ENCODE results near the gene PRICKLE2.

The PRICKLE2 gene

GRCh38 chr3:64257100-64257755 lies 32.0 kb upstream of the PRICKLE2 start:
- H3K27ac ChIP-seq (ENCODE audit: low read depth, low read length), result no peak overlapping the region
- H3K4me1 ChIP-seq (ENCODE audit: control insufficient read depth, low read length), result no peaks in the 10 kb centered on the region
- TF ChIP-seq EZH2phosphoT487 (IDR thresholded peaks at IDR 0.05; ENCODE audit: borderline replicate concordance, low read length), result no peak
- no peak for TF ChIP-seq CTCF (IDR thresholded peaks at IDR 0.05; ENCODE audit: low read depth, low read length, poor library complexity, severe bottlenecking)
- H3K27me3 ChIP-seq (ENCODE audit: control insufficient read depth, low read length), result no peaks in the 10 kb centered on the region
- no peaks in the 10 kb centered on the region for H3F3A ChIP-seq (ENCODE audit: control insufficient read depth, insufficient read depth)
- H3K36me3 ChIP-seq (ENCODE audit: control insufficient read depth, low read length), result no peaks in the 10 kb centered on the region
- H3K4me3 ChIP-seq (ENCODE audit: low read length), result no peak overlapping the region
- no peaks in the 10 kb centered on the region for H3K9me3 ChIP-seq (ENCODE audit: control insufficient read depth, insufficient read depth, low read length)
- H4K20me1 ChIP-seq (ENCODE audit: control insufficient read depth, insufficient read depth, low read depth, low read length), result no peaks in the 10 kb centered on the region
- no peaks in the 10 kb centered on the region for H3K9me2 ChIP-seq (replicated peaks; ENCODE audit: control insufficient read depth, low read length)
- H3K4me2 ChIP-seq (ENCODE audit: low read length), result no peak overlapping the region
- H3K79me2 ChIP-seq (ENCODE audit: control insufficient read depth, low read length), result no peaks in the 10 kb centered on the region

DNA sequence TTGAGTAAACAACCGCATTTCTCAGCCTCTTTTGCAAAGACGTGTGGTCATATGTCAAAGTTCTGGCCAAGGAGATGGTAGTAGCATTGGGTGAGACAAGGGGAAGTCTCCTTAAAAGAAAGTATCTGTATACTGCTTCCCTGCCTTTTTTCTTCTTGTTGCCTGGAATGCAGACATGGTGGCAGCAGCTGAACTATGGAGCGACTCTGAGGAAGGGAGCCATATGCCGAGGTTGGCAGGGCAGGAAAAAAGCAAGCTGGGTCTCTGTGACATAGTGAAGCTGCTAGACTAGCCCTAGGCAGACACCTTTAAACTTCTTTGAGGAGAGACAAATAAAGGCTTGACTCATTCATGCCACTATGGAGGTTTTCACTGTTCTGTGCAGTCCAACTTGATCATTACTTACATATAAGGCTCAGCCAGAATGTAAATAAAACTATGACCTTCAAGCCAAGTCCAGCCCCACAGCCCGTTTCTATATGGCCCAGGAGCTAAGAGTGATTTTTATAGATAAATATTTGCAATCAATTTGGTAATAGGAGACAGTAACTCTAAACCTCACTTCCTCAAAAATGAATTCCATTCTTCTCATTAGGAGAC lies 30.6 kb upstream of the PRICKLE2 start:
- Histone ChIP-seq H4K20me1 (ENCODE audit: control insufficient read depth, insufficient read depth, low read depth, low read length) (no peaks in the 10 kb centered on the region), H3K79me2 (ENCODE audit: control insufficient read depth, low read length) (no peaks in the 10 kb centered on the region), H3K4me3 (ENCODE audit: low read length) (no peak overlapping the region), H3K9me2 (replicated peaks; ENCODE audit: control insufficient read depth, low read length) (no peaks in the 10 kb centered on the region), H3K36me3 (ENCODE audit: control insufficient read depth, low read length) (no peaks in the 10 kb centered on the region), H3K9me3 (ENCODE audit: control insufficient read depth, insufficient read depth, low read length) (no peaks in the 10 kb centered on the region), H3K4me2 (ENCODE audit: low read length) (no peak overlapping the region), H3F3A (ENCODE audit: control insufficient read depth, insufficient read depth) (no peaks in the 10 kb centered on the region), H3K4me1 (ENCODE audit: control insufficient read depth, low read length) (no peaks in the 10 kb centered on the region), H3K27me3 (ENCODE audit: control insufficient read depth, low read length) (no peaks in the 10 kb centered on the region), H3K27ac (ENCODE audit: low read depth, low read length) (no peak overlapping the region)
- TF ChIP-seq EZH2phosphoT487 (IDR thresholded peaks at IDR 0.05; ENCODE audit: borderline replicate concordance, low read length), result no peak
- TF ChIP-seq CTCF (IDR thresholded peaks at IDR 0.05; ENCODE audit: low read depth, low read length, poor library complexity, severe bottlenecking), result no peak

GRCh38 chr3:64254443-64254842 lies 29.2 kb upstream of the PRICKLE2 start:
- Histone ChIP-seq H3K27ac (ENCODE audit: low read depth, low read length) (no peak overlapping the region), H4K20me1 (ENCODE audit: control insufficient read depth, insufficient read depth, low read depth, low read length) (no peaks in the 10 kb centered on the region), H3K9me3 (ENCODE audit: control insufficient read depth, insufficient read depth, low read length) (no peaks in the 10 kb centered on the region), H3K4me2 (ENCODE audit: low read length) (no peak overlapping the region), H3K4me3 (ENCODE audit: low read length) (no peak overlapping the region), H3F3A (ENCODE audit: control insufficient read depth, insufficient read depth) (no peaks in the 10 kb centered on the region), H3K36me3 (ENCODE audit: control insufficient read depth, low read length) (no peaks in the 10 kb centered on the region), H3K79me2 (ENCODE audit: control insufficient read depth, low read length) (no peaks in the 10 kb centered on the region), H3K27me3 (ENCODE audit: control insufficient read depth, low read length) (no peaks in the 10 kb centered on the region), H3K9me2 (replicated peaks; ENCODE audit: control insufficient read depth, low read length) (no peaks in the 10 kb centered on the region), H3K4me1 (ENCODE audit: control insufficient read depth, low read length) (no peaks in the 10 kb centered on the region)
- no peak for TF ChIP-seq CTCF (IDR thresholded peaks at IDR 0.05; ENCODE audit: low read depth, low read length, poor library complexity, severe bottlenecking)
- no peak for TF ChIP-seq EZH2phosphoT487 (IDR thresholded peaks at IDR 0.05; ENCODE audit: borderline replicate concordance, low read length)

Measured in DOHH2 (cell line).